Ovary (tissue), 3 donors: ENCODE results near the gene FAM53A.

Experiments used
- CTCF ChIP-seq, 3 donors: fragments of 450-650 bp in 2 of 3; fragments of 200-600 bp in 1 of 3; IDR thresholded peaks; one replicate each; pipeline versions ENCODE4 v1.5.1 to v1.8.0; 2016 to 2022; ENCODE audit warnings: antibody characterized with exemption in 3 of 3, mild to moderate bottlenecking in 1 of 3
- EP300 ChIP-seq: sonication (generic); formaldehyde crosslinking; IDR thresholded peaks from one replicate; pipeline ENCODE4 v1.6.1; 2017; ENCODE audit warnings: antibody characterized with exemption
- POLR2A ChIP-seq: fragments of 450-650 bp; IDR thresholded peaks from one replicate; pipeline ENCODE4 v1.6.1; 2017; ENCODE audit warnings: antibody characterized with exemption, mild to moderate bottlenecking, moderate library complexity
- donor health status: DM: no; HTN: no; CAD: no.

GRCh38 chr4:1715002-1715758 is 31.1 kb upstream of the FAM53A start:
- no peak for TF ChIP-seq CTCF (IDR thresholded peaks at IDR 0.05)
- no peak for TF ChIP-seq EP300
- TF ChIP-seq POLR2A: no peak
